ENCODE measurements around the gene DRG2.

- no peak for TF ChIP-seq EZH2 (IDR thresholded peaks at IDR 0.05; ENCODE audit: borderline replicate concordance, low read depth, low read length, severe bottlenecking)
- no peak for TF ChIP-seq CTCF (IDR thresholded peaks at IDR 0.05; ENCODE audit: borderline replicate concordance, extremely low read depth, low read length, poor library complexity, severe bottlenecking)
These were observed 11.8 kb downstream of the DRG2 start for GRCh38 chr17:18099516-18099915.
